GM23338 (cell line): Measurements from ENCODE around the gene PPP4R3A. TPM values are rescaled to one million over a fixed set of nuclear protein-coding genes. Genes with fewer than 3 reads are reported as not detected.

Source experiments
- ATAC-seq: fragments of 200-7000 bp; cut with Tn5 transposase; 3 replicates; pipeline ENCODE4 v1.9.1; 2020
- DNase-seq: peaks from one replicate; pipeline ENCODE4 v3.0.0-alpha.2; 2015; ENCODE audit warnings: low spot score
- H2AFZ ChIP-seq: fragments of 200-600 bp; sonication (generic); 2 replicates; pipeline ENCODE4 v1.8.0; 2016; ENCODE audit warnings: antibody characterized with exemption, mild to moderate bottlenecking, moderate library complexity
- H3F3A ChIP-seq: fragments of 200-600 bp; sonication (generic); replicated peaks from 2 replicates; pipeline ENCODE4 v1.8.0; 2017; ENCODE audit warnings: antibody characterized with exemption, mixed run types, low read depth
- H3K27ac ChIP-seq: fragments of 200-600 bp; sonication (generic); 2 replicates; pipeline ENCODE4 v1.6.1; 2016; ENCODE audit warnings: low read depth
- H3K27me3 ChIP-seq: fragments of 200-600 bp; sonication (generic); 2 replicates; pipeline ENCODE4 v1.8.0; 2016; ENCODE audit warnings: mild to moderate bottlenecking, mixed run types, moderate library complexity; ENCODE audit not compliant: insufficient read depth
- H3K36me3 ChIP-seq: fragments of 200-600 bp; sonication (generic); 2 replicates; pipeline ENCODE4 v1.8.0; 2016; ENCODE audit warnings: mild to moderate bottlenecking; ENCODE audit not compliant: insufficient read depth
- H3K4me1 ChIP-seq: fragments of 200-600 bp; sonication (generic); 2 replicates; pipeline ENCODE4 v1.8.0; 2016; ENCODE audit warnings: mild to moderate bottlenecking, moderate library complexity; ENCODE audit not compliant: insufficient read depth
- H3K4me2 ChIP-seq: fragments of 200-600 bp; sonication (generic); 2 replicates; pipeline ENCODE4 v1.7.1; 2017; ENCODE audit warnings: mixed run types
- H3K4me3 ChIP-seq: fragments of 200-600 bp; sonication (generic); 2 replicates; pipeline ENCODE4 v1.6.1; 2016; ENCODE audit warnings: mixed run types
- H3K79me2 ChIP-seq: fragments of 200-600 bp; sonication (generic); replicated peaks from 2 replicates; pipeline ENCODE4 v1.8.0; 2017; ENCODE audit warnings: mild to moderate bottlenecking; ENCODE audit not compliant: insufficient read depth
- H3K9me2 ChIP-seq: fragments of 200-600 bp; sonication (generic); 2 replicates; pipeline ENCODE4 v1.8.0; 2017; ENCODE audit not compliant: insufficient read depth
- H4K20me1 ChIP-seq: fragments of 200-600 bp; sonication (generic); replicated peaks from 2 replicates; pipeline ENCODE4 v1.8.0; 2017; ENCODE audit warnings: mild to moderate bottlenecking; ENCODE audit not compliant: insufficient read depth
- H3K27ac Mint-ChIP-seq: 2 replicates; pipeline ENCODE4 v1.8.0; 2020; ENCODE audit warnings: inconsistent platforms, mild to moderate bottlenecking, moderate library complexity, mixed read lengths
- H3K27me3 Mint-ChIP-seq: 3 replicates; pipeline ENCODE4 v1.8.0; 2022; ENCODE audit warnings: low read depth, mild to moderate bottlenecking, moderate library complexity, mixed read lengths, inconsistent platforms; ENCODE audit not compliant: insufficient read depth, poor library complexity
- H3K36me3 Mint-ChIP-seq: 3 replicates; pipeline ENCODE4 v1.8.0; 2021; ENCODE audit warnings: low read depth, mild to moderate bottlenecking, inconsistent platforms, moderate library complexity, mixed read lengths
- H3K4me1 Mint-ChIP-seq: 3 replicates; pipeline ENCODE4 v1.8.0; 2020; ENCODE audit warnings: mild to moderate bottlenecking, inconsistent platforms, mixed read lengths
- H3K4me3 Mint-ChIP-seq: 3 replicates; pipeline ENCODE4 v1.8.0; 2021; ENCODE audit warnings: moderate library complexity, mild to moderate bottlenecking, inconsistent platforms, mixed read lengths
- H3K9me3 Mint-ChIP-seq: 3 replicates; pipeline ENCODE4 v1.8.0; 2020; ENCODE audit warnings: moderate library complexity, mild to moderate bottlenecking, inconsistent platforms, mixed read lengths
- ETS1 ChIP-seq: IDR thresholded peaks from 2 replicates; pipeline ENCODE4 v1.6.1; 2016; ENCODE audit warnings: antibody characterized with exemption
- EZH2 ChIP-seq: fragments of 200-600 bp; sonication (generic); IDR thresholded peaks from one replicate; pipeline ENCODE4 v1.8.0; 2017; ENCODE audit warnings: antibody characterized with exemption, mild to moderate bottlenecking, low read depth; ENCODE audit not compliant: unreplicated experiment
- EZH2phosphoT487 ChIP-seq: fragments of 200-600 bp; sonication (generic); IDR thresholded peaks from one replicate; pipeline ENCODE4 v1.8.1; 2018; ENCODE audit warnings: antibody characterized with exemption; ENCODE audit not compliant: unreplicated experiment
- JUNB ChIP-seq: IDR thresholded peaks from one replicate; pipeline ENCODE4 v1.6.1; 2016; ENCODE audit warnings: antibody characterized with exemption; ENCODE audit not compliant: unreplicated experiment
- NANOG ChIP-seq: IDR thresholded peaks from 2 replicates; pipeline ENCODE4 v1.6.1; 2016; ENCODE audit warnings: antibody characterized with exemption, borderline replicate concordance
- REST ChIP-seq: IDR thresholded peaks from one replicate; pipeline ENCODE4 v1.6.1; 2018; ENCODE audit warnings: antibody characterized with exemption; ENCODE audit not compliant: unreplicated experiment
- STAT1 ChIP-seq: IDR thresholded peaks from one replicate; pipeline ENCODE4 v1.6.1; 2016; ENCODE audit warnings: antibody characterized with exemption; ENCODE audit not compliant: unreplicated experiment
- ZNF114 ChIP-seq: fragments of 250-450 bp; sonication (Bioruptor Pico); IDR thresholded peaks from 2 replicates; pipeline ENCODE4 v1.5.0; 2020; ENCODE audit warnings: mild to moderate bottlenecking, moderate library complexity
- ZNF331 ChIP-seq: fragments of 250-450 bp; sonication (Bioruptor Pico); IDR thresholded peaks from 2 replicates; pipeline ENCODE4 v1.5.0; 2020; ENCODE audit warnings: low read depth, mild to moderate bottlenecking, moderate library complexity
- polyA plus RNA-seq: library from polyadenylated mRNA; unstranded; fragments of >200 nt; fragmentation: Nextera tagmentation; extraction: Ambion mirVana; gene quantifications from 2 replicates; pipeline ENCODE4 v1.2.1, GENCODE V29; 2016
- total RNA-seq: library from RNA; depleted of rRNA; stranded (reverse); fragments of >200 nt; shearing (Covaris generic); gene quantifications from 2 replicates; pipeline ENCODE4 v1.2.3, GENCODE V29; 2014

Gene PPP4R3A
- total and polyA plus RNA-seq, 2 experiments from 2014 or later: 50.3 to 128 TPM

DNA sequence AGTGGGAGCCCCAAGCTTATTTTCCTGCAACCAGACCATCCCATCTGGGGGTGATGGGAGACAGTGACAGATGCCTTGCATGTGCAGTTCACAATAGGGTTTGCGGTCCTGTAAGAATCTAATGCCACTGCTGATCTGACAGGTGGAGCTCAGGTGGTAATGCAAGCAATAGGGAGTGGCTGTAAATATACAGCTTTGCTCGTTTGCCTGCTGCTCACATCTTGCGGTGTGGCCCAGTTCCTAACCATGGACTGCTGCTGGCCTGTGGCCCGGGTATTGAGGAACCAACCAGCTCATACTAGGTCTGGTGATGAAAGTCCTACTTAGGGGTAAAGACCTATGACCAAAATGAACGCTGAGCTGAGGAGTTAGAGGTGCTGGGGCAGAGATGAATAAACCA lies 56.4 kb downstream of the PPP4R3A start:
- Histone ChIP-seq H3F3A (no peaks in the 10 kb centered on the region), H3K27me3 (no peaks in the 10 kb centered on the region), H3K36me3 (peaks cover 12% of the 10 kb centered on the region; the same call in 1 of the 2 replicates), H3K79me2 (no peaks in the 10 kb centered on the region), H3K4me2 (no peak overlapping the region), H4K20me1 (no peaks in the 10 kb centered on the region), H3K27ac (no peak overlapping the region), H3K4me1 (no peaks in the 10 kb centered on the region), H2AFZ (no peak overlapping the region), H3K4me3 (no peak overlapping the region), H3K9me2 (no peaks in the 10 kb centered on the region)
- Mint-ChIP-seq H3K4me1 (peaks cover 7% of the 10 kb centered on the region; the same call in 2 of the 3 replicates), H3K27me3 (peaks cover 7% of the 10 kb centered on the region), H3K9me3 (no peaks in the 10 kb centered on the region; the same call in 2 of the 3 replicates), H3K36me3 (peaks cover 38% of the 10 kb centered on the region; the same call in 2 of the 3 replicates), H3K4me3 (no peak overlapping the region), H3K27ac (no peak overlapping the region)
- TF ChIP-seq EZH2: no peak
- TF ChIP-seq STAT1: no peak
- TF ChIP-seq EZH2phosphoT487: no peak
- TF ChIP-seq JUNB: no peak
- no peak for TF ChIP-seq ZNF331 (CRISPR knock-in tag)
- TF ChIP-seq ETS1: no peak
- no peak for TF ChIP-seq REST
- DNase-seq (no peak), ATAC-seq (peak; percentile 64)

DNA sequence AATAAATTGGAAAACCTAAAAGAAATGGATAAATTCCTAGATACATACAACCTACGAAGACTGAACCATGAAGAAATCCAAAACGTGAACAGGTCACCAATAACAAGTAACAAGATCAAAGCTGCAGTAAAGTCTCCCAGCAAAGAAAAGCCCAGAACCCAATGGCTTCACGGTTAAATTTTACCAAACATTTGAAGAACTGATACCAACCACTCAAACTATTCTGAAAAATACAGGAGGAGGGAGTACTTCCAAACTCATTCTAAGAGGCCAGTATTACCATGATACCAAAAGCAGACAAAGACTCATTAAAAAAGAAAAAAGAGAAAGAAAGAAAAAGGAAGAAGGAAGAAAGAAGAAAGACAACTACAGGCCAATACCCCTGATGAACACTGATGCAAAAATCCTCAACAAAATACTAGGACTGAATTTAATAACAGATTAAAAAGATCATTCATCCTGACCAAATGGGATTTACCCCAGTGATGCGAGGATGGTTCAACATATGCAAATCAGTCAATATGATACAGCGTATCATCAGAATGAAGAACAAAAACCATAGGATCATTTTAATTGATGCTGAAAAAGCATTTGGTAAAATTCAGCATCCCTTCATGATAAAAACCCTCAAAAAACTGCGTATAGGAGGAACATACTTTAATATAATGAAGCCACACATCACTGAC lies 65.6 kb downstream of the PPP4R3A start:
- no peaks in the 10 kb centered on the region for H3K27me3 Mint-ChIP-seq
- Histone ChIP-seq H3F3A (no peaks in the 10 kb centered on the region), H3K4me1 (no peaks in the 10 kb centered on the region), H2AFZ (no peak overlapping the region), H4K20me1 (no peaks in the 10 kb centered on the region), H3K4me3 (no peak overlapping the region), H3K9me2 (no peaks in the 10 kb centered on the region), H3K36me3 (0 out of 2 replicates have a peak, but pooled peaks cover 2% of the 10 kb centered on the region), H3K79me2 (no peaks in the 10 kb centered on the region), H3K27me3 (no peaks in the 10 kb centered on the region), H3K4me2 (no peak overlapping the region), H3K27ac (no peak overlapping the region)
- no peak for DNase-seq
- no peak overlapping the region for H3K4me3 Mint-ChIP-seq
- peaks cover 8% of the 10 kb centered on the region for H3K36me3 Mint-ChIP-seq
- no peaks in the 10 kb centered on the region for H3K4me1 Mint-ChIP-seq
- TF ChIP-seq ZNF114 (no peak), NANOG (no peak), EZH2phosphoT487 (no peak)
- no peak for ATAC-seq
- peaks cover 13% of the 10 kb centered on the region for H3K9me3 Mint-ChIP-seq
- H3K27ac Mint-ChIP-seq: no peak overlapping the region
